ENCODE measurements around the gene CASK. TPM values are rescaled to one million over a fixed set of nuclear protein-coding genes. Genes with fewer than 3 reads are reported as not detected.

CASK gene
- total RNA-seq, 2 donors from 2014 or later: 19.7 to 20.4 TPM

DNA sequence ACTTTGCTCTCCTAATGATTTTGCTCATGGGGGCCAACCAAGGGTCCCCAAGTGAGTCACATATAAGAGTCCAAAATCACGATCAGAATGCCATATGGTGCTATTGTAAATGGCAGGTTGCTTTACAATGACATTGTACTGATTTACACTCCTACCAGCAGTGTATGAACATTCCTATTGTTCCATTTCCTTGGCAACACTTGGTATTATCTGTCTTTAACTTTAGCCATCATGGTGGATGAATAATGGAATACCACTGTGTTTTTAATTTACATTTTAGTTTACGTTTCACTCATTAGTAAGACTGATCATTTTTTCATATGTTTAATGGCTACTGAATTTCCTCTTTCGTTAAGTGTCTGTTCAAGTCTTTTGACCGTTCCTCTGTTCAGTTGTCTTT is 379.7 kb downstream of the CASK start:
- Histone ChIP-seq H3K36me3 (no peaks in the 10 kb centered on the region), H3K27me3 (replicated peaks; ENCODE audit: insufficient read depth) (no peaks in the 10 kb centered on the region), H3K27ac (no peak overlapping the region), H3K4me1 (replicated peaks) (no peaks in the 10 kb centered on the region), H3K4me3 (no peak overlapping the region), H3K9me3 (no peaks in the 10 kb centered on the region)
- TF ChIP-seq, protein P1, sequence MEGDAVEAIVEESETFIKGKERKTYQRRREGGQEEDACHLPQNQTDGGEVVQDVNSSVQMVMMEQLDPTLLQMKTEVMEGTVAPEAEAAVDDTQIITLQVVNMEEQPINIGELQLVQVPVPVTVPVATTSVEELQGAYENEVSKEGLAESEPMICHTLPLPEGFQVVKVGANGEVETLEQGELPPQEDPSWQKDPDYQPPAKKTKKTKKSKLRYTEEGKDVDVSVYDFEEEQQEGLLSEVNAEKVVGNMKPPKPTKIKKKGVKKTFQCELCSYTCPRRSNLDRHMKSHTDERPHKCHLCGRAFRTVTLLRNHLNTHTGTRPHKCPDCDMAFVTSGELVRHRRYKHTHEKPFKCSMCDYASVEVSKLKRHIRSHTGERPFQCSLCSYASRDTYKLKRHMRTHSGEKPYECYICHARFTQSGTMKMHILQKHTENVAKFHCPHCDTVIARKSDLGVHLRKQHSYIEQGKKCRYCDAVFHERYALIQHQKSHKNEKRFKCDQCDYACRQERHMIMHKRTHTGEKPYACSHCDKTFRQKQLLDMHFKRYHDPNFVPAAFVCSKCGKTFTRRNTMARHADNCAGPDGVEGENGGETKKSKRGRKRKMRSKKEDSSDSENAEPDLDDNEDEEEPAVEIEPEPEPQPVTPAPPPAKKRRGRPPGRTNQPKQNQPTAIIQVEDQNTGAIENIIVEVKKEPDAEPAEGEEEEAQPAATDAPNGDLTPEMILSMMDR (IDR thresholded peaks at IDR 0.05): no peak
- DNase-seq (ENCODE audit: low spot score): no peak
- intact Hi-C loops (cut with DNase I): no loop called here
- WGBS: 99% methylated on average over 4 of the region's 4 CpGs

DNA sequence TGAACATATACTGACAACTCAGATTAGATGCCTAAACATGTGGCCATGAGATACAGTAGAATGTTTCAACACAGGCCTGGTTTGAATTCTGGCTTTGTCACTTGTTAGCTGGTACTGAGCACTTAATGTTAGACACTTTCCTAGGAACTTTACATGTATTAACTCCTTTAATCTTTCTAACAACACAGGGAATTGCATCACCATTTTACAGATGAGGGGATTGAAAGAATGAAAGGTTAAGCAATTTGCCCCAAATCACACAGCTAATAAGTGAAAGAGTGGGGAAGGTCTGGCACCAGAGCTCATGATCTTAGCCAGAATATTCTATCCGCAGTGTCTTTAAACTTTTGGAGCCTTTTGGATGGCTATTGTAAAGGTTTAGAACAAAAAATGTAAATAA is 380.3 kb downstream of the CASK start:
- Histone ChIP-seq H3K36me3 (no peaks in the 10 kb centered on the region), H3K27ac (no peak overlapping the region), H3K4me1 (replicated peaks) (no peaks in the 10 kb centered on the region), H3K4me3 (no peak overlapping the region), H3K9me3 (no peaks in the 10 kb centered on the region), H3K27me3 (replicated peaks; ENCODE audit: insufficient read depth) (no peaks in the 10 kb centered on the region)
- TF ChIP-seq POLR2AphosphoS5 (IDR thresholded peaks at IDR 0.05): no peak
- TF ChIP-seq, protein P1 (IDR thresholded peaks at IDR 0.05): no peak
- TF ChIP-seq POLR2A (IDR thresholded peaks at IDR 0.05): no peak
- intact Hi-C loops (cut with DNase I): no loop called here
- 96% methylated on average over 1 of the region's 1 CpG for WGBS
- no peak for DNase-seq (ENCODE audit: low spot score)

DNA sequence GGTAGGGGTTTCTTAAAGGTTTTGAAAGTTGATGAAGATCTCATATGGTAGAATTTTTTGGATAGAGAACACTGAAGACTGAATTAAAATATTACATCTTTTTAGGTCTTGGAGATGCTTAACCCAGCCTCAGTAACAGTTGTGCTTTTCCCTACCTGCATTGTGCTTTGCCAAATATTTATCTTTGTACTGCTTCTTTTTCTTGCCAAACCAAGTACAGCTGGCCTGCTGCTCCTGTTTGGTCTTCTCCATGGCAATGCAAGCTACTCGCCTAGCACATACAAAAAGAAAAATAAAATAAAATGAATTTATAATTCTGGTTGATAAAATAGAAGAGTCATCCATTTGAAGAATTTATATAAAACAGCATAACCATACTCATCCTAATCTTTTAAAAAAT is 380.8 kb downstream of the CASK start:
- H3K4me3 ChIP-seq: no peak overlapping the region
- WGBS: 74% methylated on average over 1 of the region's 1 CpG
- H3K27me3 ChIP-seq (replicated peaks; ENCODE audit: insufficient read depth): no peaks in the 10 kb centered on the region
- H3K4me1 ChIP-seq (replicated peaks): no peaks in the 10 kb centered on the region
- DNase-seq (ENCODE audit: low spot score): no peak
- intact Hi-C loops (cut with DNase I): no loop called here
- H3K9me3 ChIP-seq: no peaks in the 10 kb centered on the region
- TF ChIP-seq, protein P1 (IDR thresholded peaks at IDR 0.05): no peak
- TF ChIP-seq POLR2AphosphoS5 (IDR thresholded peaks at IDR 0.05) (no peak), POLR2A (IDR thresholded peaks at IDR 0.05) (no peak)
- no peak overlapping the region for H3K27ac ChIP-seq
- H3K36me3 ChIP-seq: no peaks in the 10 kb centered on the region

DNA sequence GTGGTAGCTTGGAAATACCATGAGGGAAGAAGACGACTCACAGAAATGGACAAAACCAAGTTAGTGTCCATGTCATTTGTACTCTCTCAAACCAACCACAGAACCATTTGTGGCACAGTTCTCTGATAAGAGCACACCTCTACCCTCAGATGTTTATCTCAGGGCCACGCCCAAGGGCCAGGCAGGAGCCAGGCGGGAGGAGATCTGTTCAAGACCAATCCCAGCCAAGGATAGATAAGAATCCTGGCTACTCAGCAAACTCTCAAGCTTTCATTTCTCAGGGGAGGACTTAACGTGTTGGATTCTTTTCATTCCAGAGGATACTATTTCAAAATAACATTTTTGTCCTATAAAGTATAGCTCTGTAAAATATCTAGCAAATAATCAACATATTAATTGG is 381.2 kb downstream of the CASK start:
- no peaks in the 10 kb centered on the region for H3K9me3 ChIP-seq
- H3K27me3 ChIP-seq (replicated peaks; ENCODE audit: insufficient read depth): no peaks in the 10 kb centered on the region
- H3K36me3 ChIP-seq: no peaks in the 10 kb centered on the region
- intact Hi-C loops (cut with DNase I): no loop called here
- no peaks in the 10 kb centered on the region for H3K4me1 ChIP-seq (replicated peaks)
- no peak for TF ChIP-seq POLR2AphosphoS5 (IDR thresholded peaks at IDR 0.05)
- TF ChIP-seq, protein P1 (IDR thresholded peaks at IDR 0.05): no peak
- no peak for TF ChIP-seq POLR2A (IDR thresholded peaks at IDR 0.05)
- no peak overlapping the region for H3K27ac ChIP-seq
- WGBS: 74% methylated on average over 4 of the region's 4 CpGs
- no peak overlapping the region for H3K4me3 ChIP-seq
- DNase-seq (ENCODE audit: low spot score): no peak

DNA sequence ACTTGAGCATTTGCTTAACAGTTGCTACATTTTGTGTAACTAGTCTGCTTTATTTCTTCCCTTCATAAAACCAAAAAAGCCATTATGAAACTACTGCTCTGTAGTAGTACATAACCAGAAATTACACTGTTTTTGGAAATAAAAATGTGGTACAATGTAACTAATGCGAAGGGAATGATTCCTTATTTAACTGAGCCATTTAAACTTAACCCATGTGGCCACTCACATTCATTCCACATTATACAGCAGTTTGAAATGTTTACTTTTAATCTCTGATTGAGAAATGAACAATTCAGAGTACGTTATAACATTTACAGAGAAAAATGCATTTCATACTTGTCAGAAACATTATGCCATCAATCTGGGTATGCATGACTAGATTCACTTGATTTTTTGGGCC is 382.0 kb downstream of the CASK start:
- TF ChIP-seq POLR2A (IDR thresholded peaks at IDR 0.05) (no peak), POLR2AphosphoS5 (IDR thresholded peaks at IDR 0.05) (no peak)
- TF ChIP-seq, protein P1 (IDR thresholded peaks at IDR 0.05): no peak
- Histone ChIP-seq H3K4me3 (no peak overlapping the region), H3K27ac (no peak overlapping the region), H3K4me1 (replicated peaks) (no peaks in the 10 kb centered on the region), H3K9me3 (no peaks in the 10 kb centered on the region), H3K27me3 (replicated peaks; ENCODE audit: insufficient read depth) (no peaks in the 10 kb centered on the region), H3K36me3 (no peaks in the 10 kb centered on the region)
- intact Hi-C loops (cut with DNase I): no loop called here
- WGBS: 89% methylated on average over 2 of the region's 2 CpGs
- DNase-seq (ENCODE audit: low spot score): no peak

Data from prostate gland (tissue), 2 donors.